K562 (cell line): ENCODE results near the gene GALNT7. TPM values are rescaled to one million over a fixed set of nuclear protein-coding genes. Genes with fewer than 3 reads are reported as not detected.

Experiments used
- CREB1 ChIP-seq, 2 experiments: sonication (generic) in 1 of 2; formaldehyde crosslinking in 1 of 2; IDR thresholded peaks; 2 replicates each; pipeline versions ENCODE4 v1.6.1 to v1.8.0; 2012 to 2022; ENCODE audit warnings: inconsistent platforms in 1 of 2, mild to moderate bottlenecking in 1 of 2, missing genetic modification reagents in 1 of 2, moderate library complexity in 1 of 2
- CREM ChIP-seq: IDR thresholded peaks from 2 replicates; pipeline ENCODE4 v1.6.1; 2014; ENCODE audit warnings: antibody characterized with exemption, low read depth
- DACH1 ChIP-seq: fragments of 450-650 bp; IDR thresholded peaks from 2 replicates; pipeline ENCODE4 v1.6.1; 2018; ENCODE audit not compliant: partially characterized antibody
- EP300 ChIP-seq: IDR thresholded peaks from 2 replicates; pipeline ENCODE4 v1.6.1; 2012; ENCODE audit warnings: low read length, improper control_type of control experiment
- EZH2 ChIP-seq: IDR thresholded peaks from 2 replicates; pipeline ENCODE4 v1.6.1; 2012; ENCODE audit warnings: low read depth, mild to moderate bottlenecking, inconsistent platforms, low read length, borderline replicate concordance
- GABPB2 ChIP-seq: fragments of 250-450 bp; sonication (Bioruptor Pico); conservative IDR thresholded peaks from 2 replicates; pipeline ENCODE4 v1.5.1; 2021; ENCODE audit warnings: mild to moderate bottlenecking
- PHF21A ChIP-seq: fragments of 450-650 bp; IDR thresholded peaks from 2 replicates; pipeline ENCODE4 v1.6.1; 2017; ENCODE audit warnings: low read depth, borderline replicate concordance
- SMARCA4 ChIP-seq: fragments of 450-650 bp; IDR thresholded peaks from 2 replicates; pipeline ENCODE4 v1.6.1; 2016
- SRSF3 ChIP-seq: fragments of 200-400 bp; formaldehyde crosslinking; IDR thresholded peaks from 2 replicates; pipeline ENCODE4 v1.6.1; 2016; ENCODE audit warnings: mild to moderate bottlenecking, low read length, moderate library complexity; ENCODE audit not compliant: insufficient read depth
- ZFPM2 ChIP-seq: fragments of 250-450 bp; sonication (Bioruptor Pico); IDR thresholded peaks from 2 replicates; pipeline ENCODE4 v1.5.1; 2022; ENCODE audit warnings: mild to moderate bottlenecking
- ZNF12 ChIP-seq: sonication (generic); formaldehyde crosslinking; IDR thresholded peaks from 2 replicates; pipeline ENCODE4 v1.4.0; 2020; ENCODE audit warnings: mild to moderate bottlenecking, missing genetic modification reagents
- ZNF175 ChIP-seq: fragments of 200-800 bp; sonication (Bioruptor generic); IDR thresholded peaks from 2 replicates; pipeline ENCODE4 v1.6.1; 2016; ENCODE audit warnings: low read depth, mild to moderate bottlenecking, missing genetic modification characterization, missing compliant biosample characterization
- ZNF507 ChIP-seq: conservative IDR thresholded peaks from 2 replicates; pipeline ENCODE4 v1.6.1; 2017; ENCODE audit warnings: missing genetic modification characterization, missing compliant biosample characterization
- ZNF695 ChIP-seq: fragments of 450-650 bp; formaldehyde crosslinking; IDR thresholded peaks from 2 replicates; pipeline ENCODE4 v1.4.0; 2020; ENCODE audit warnings: mild to moderate bottlenecking, moderate library complexity
- ZNF699 ChIP-seq: fragments of 250-450 bp; sonication (Bioruptor Pico); IDR thresholded peaks from 2 replicates; pipeline ENCODE4 v1.8.0; 2021; ENCODE audit warnings: mild to moderate bottlenecking, moderate library complexity; ENCODE audit not compliant: insufficient replicate concordance
- ZNF717 ChIP-seq: fragments of 250-450 bp; sonication (Bioruptor Pico); IDR thresholded peaks from 2 replicates; pipeline ENCODE4 v1.5.0; 2021
- polyA plus RNA-seq, 8 experiments: library from polyadenylated mRNA; depleted of rRNA in 4 of 8; stranded (reverse) in 5 of 8; unstranded in 3 of 8; fragments of >200 nt; fragmentation: Nextera tagmentation in 2 of 8; fragmentation: Illumina TruSeq in 1 of 8; extraction: Ambion mirVana in 2 of 8; extraction: Trizol in 1 of 8; gene quantifications; 2 replicates each; pipeline versions ENCODE4 v1.2.1 to v1.2.3, GENCODE V29; 2011 to 2014; ENCODE audit warnings: inconsistent platforms in 1 of 8, missing spikeins in 1 of 8
- total RNA-seq, 7 experiments: library from RNA; depleted of rRNA in 6 of 7; stranded (reverse); fragments of >200 nt in 6 of 7; fragmentation: Illumina TruSeq in 2 of 7; extraction: Trizol in 2 of 7; gene quantifications; 2 replicates each; pipeline versions ENCODE4 v1.2.1 to v1.2.3, GENCODE V29; 2011 to 2021; ENCODE audit warnings: low replicate concordance in 1 of 7
- TF ChIP-seq, protein P1 (sequence below): sonication (generic); formaldehyde crosslinking; IDR thresholded peaks from 2 replicates; pipeline ENCODE4 v1.8.0; 2022; ENCODE audit warnings: mild to moderate bottlenecking, missing genetic modification reagents
- TF ChIP-seq, protein P2 (sequence below): fragments of 450-650 bp; IDR thresholded peaks from 2 replicates; pipeline ENCODE4 v1.6.1; 2016; ENCODE audit warnings: mild to moderate bottlenecking
- TF ChIP-seq, protein P3 (sequence below): fragments of 250-450 bp; sonication (Bioruptor Pico); IDR thresholded peaks from 2 replicates; pipeline ENCODE4 v1.4.0; 2020; ENCODE audit warnings: borderline replicate concordance
- TF ChIP-seq, protein P4 (sequence below): fragments of 150-350 bp; IDR thresholded peaks from 2 replicates; pipeline ENCODE4 v1.6.1; 2014; ENCODE audit warnings: low read depth, mild to moderate bottlenecking, low read length, borderline replicate concordance

The GALNT7 gene
- total and polyA plus RNA-seq, 9 of the 15 experiments (the other 6 are each of a cell fraction or from before 2014, with no cell fraction given), result 16.7 to 38.7 (median 31.1) TPM

DNA sequence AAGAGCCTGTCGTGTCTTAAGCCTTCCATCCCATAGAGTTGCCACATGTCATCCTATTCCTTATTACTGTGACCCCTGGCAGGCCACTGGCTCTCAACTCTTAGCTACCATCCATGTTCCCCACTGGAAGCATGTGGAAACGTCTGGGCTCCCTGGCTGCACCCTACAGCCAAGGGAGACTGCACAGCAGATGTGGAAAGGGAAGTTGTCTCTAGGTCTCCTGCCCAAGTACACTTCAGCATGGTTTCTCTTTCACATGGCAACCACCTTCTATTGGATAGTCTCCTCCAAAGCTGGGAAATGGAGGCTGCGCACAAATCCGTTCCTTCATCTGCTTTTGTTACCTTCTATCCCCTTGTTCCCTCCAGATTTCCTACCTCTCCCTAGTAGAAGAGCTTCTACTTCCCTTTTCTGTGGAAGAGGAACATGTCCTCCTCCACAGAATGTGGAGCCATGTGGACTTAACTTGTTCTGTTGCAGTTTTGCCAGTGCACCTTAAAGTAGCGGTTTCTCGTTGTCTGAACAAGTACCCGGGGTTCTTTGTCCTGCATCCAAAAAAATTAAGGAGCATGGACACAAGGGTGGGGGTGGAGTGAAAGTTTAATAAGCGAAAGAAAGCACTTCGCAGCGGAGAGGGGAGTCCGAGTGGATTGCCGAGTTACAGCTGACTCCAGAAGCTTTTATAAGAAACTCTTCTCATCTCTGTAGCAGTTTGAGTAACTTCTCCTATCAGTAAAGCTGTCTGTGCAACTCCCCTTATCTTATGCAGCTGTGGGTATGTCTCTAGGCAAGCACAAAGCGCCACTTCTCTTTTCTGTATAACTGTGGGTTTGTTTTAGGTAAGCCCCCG lies 113.0 kb downstream of the GALNT7 start (continued):
- TF ChIP-seq GABPB2 (no peak), ZNF507 (tag) (no peak), SMARCA4 (peak; percentile 77), ZFPM2 (CRISPR knock-in tag) (no peak), ZNF175 (CRISPR knock-in tag) (no peak), EP300 (peak; percentile 66), ZNF12 (CRISPR knock-in tag) (no peak), SRSF3 (no peak), DACH1 (peak; percentile 52), CREM (peak; percentile 39; the same call in 1 of the 2 replicates), EZH2 (no peak), PHF21A (no peak), ZNF717 (CRISPR knock-in tag) (no peak), CREB1 (IDR thresholded peaks at IDR 0.05) (0 out of 2 replicates have a peak, but pooled peaks have one; percentile 24), CREB1 (CRISPR knock-in tag; IDR thresholded peaks at IDR 0.05) (no peak), ZNF695 (CRISPR knock-in tag) (no peak), ZNF699 (CRISPR knock-in tag) (no peak)
- TF ChIP-seq, protein P1, sequence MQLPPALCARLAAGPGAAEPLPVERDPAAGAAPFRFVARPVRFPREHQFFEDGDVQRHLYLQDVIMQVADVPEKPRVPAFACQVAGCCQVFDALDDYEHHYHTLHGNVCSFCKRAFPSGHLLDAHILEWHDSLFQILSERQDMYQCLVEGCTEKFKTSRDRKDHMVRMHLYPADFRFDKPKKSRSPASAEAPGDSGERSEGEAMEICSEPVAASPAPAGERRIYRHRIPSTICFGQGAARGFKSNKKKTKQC (CRISPR knock-in tag), result no peak
- TF ChIP-seq, protein P2, sequence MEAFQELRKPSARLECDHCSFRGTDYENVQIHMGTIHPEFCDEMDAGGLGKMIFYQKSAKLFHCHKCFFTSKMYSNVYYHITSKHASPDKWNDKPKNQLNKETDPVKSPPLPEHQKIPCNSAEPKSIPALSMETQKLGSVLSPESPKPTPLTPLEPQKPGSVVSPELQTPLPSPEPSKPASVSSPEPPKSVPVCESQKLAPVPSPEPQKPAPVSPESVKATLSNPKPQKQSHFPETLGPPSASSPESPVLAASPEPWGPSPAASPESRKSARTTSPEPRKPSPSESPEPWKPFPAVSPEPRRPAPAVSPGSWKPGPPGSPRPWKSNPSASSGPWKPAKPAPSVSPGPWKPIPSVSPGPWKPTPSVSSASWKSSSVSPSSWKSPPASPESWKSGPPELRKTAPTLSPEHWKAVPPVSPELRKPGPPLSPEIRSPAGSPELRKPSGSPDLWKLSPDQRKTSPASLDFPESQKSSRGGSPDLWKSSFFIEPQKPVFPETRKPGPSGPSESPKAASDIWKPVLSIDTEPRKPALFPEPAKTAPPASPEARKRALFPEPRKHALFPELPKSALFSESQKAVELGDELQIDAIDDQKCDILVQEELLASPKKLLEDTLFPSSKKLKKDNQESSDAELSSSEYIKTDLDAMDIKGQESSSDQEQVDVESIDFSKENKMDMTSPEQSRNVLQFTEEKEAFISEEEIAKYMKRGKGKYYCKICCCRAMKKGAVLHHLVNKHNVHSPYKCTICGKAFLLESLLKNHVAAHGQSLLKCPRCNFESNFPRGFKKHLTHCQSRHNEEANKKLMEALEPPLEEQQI, result no peak
- TF ChIP-seq, protein P3, sequence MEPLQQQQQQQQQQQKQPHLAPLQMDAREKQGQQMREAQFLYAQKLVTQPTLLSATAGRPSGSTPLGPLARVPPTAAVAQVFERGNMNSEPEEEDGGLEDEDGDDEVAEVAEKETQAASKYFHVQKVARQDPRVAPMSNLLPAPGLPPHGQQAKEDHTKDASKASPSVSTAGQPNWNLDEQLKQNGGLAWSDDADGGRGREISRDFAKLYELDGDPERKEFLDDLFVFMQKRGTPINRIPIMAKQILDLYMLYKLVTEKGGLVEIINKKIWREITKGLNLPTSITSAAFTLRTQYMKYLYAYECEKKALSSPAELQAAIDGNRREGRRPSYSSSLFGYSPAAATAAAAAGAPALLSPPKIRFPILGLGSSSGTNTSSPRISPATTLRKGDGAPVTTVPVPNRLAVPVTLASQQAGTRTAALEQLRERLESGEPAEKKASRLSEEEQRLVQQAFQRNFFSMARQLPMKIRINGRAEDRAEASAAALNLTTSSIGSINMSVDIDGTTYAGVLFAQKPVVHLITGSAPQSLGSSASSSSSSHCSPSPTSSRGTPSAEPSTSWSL (CRISPR knock-in tag), result no peak
- TF ChIP-seq, protein P4, sequence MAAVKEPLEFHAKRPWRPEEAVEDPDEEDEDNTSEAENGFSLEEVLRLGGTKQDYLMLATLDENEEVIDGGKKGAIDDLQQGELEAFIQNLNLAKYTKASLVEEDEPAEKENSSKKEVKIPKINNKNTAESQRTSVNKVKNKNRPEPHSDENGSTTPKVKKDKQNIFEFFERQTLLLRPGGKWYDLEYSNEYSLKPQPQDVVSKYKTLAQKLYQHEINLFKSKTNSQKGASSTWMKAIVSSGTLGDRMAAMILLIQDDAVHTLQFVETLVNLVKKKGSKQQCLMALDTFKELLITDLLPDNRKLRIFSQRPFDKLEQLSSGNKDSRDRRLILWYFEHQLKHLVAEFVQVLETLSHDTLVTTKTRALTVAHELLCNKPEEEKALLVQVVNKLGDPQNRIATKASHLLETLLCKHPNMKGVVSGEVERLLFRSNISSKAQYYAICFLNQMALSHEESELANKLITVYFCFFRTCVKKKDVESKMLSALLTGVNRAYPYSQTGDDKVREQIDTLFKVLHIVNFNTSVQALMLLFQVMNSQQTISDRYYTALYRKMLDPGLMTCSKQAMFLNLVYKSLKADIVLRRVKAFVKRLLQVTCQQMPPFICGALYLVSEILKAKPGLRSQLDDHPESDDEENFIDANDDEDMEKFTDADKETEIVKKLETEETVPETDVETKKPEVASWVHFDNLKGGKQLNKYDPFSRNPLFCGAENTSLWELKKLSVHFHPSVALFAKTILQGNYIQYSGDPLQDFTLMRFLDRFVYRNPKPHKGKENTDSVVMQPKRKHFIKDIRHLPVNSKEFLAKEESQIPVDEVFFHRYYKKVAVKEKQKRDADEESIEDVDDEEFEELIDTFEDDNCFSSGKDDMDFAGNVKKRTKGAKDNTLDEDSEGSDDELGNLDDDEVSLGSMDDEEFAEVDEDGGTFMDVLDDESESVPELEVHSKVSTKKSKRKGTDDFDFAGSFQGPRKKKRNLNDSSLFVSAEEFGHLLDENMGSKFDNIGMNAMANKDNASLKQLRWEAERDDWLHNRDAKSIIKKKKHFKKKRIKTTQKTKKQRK, result no peak
